Fibroblast of lung (primary cell): Measurements from ENCODE around the gene NIFK.

ENCODE experiments used
- EZH2 ChIP-seq: IDR thresholded peaks from 2 replicates; pipeline ENCODE4 v1.5.1; 2012; ENCODE audit warnings: low read length, control low read depth, mild to moderate bottlenecking; ENCODE audit errors: missing control alignments
- TF ChIP-seq, protein P1 (sequence below), 2 donors: IDR thresholded peaks in 1 of 2; conservative IDR thresholded peaks in 1 of 2; 1 replicate in 1 of 2; 2 replicates in 1 of 2; pipeline ENCODE4 v1.5.1; 2011 to 2012; ENCODE audit warnings: low read length in 2 of 2, control low read depth in 1 of 2, inconsistent platforms in 1 of 2, low read depth in 1 of 2, mild to moderate bottlenecking in 1 of 2

- TF ChIP-seq, protein P1, sequence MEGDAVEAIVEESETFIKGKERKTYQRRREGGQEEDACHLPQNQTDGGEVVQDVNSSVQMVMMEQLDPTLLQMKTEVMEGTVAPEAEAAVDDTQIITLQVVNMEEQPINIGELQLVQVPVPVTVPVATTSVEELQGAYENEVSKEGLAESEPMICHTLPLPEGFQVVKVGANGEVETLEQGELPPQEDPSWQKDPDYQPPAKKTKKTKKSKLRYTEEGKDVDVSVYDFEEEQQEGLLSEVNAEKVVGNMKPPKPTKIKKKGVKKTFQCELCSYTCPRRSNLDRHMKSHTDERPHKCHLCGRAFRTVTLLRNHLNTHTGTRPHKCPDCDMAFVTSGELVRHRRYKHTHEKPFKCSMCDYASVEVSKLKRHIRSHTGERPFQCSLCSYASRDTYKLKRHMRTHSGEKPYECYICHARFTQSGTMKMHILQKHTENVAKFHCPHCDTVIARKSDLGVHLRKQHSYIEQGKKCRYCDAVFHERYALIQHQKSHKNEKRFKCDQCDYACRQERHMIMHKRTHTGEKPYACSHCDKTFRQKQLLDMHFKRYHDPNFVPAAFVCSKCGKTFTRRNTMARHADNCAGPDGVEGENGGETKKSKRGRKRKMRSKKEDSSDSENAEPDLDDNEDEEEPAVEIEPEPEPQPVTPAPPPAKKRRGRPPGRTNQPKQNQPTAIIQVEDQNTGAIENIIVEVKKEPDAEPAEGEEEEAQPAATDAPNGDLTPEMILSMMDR (conservative IDR thresholded peaks at IDR 0.05 in 1 of 2, IDR thresholded peaks at IDR 0.05 in 1 of 2; ENCODE audit: low read depth in 1 of 2, low read length in 2 of 2): no peak
- no peak for TF ChIP-seq EZH2
These were observed 28.1 kb upstream of the NIFK start for GRCh38 chr2:121764681-121765228.
